Tibial nerve (tissue), 4 donors: Measurements from ENCODE around the gene B3GNT4. TPM values are rescaled to one million over a fixed set of nuclear protein-coding genes. Genes with fewer than 3 reads are reported as not detected.

Source experiments
- DNase-seq, 2 donors: peaks; one replicate each; pipeline ENCODE4 v3.0.0-alpha.2; 2019; ENCODE audit warnings: low spot score in 2 of 2
- H3K27ac ChIP-seq, 4 donors: fragments of 200-600 bp; sonication (generic) in 3 of 4; one replicate each; pipeline ENCODE4 v1.5.1; 2017 to 2019; ENCODE audit warnings: mild to moderate bottlenecking in 1 of 4
- H3K27me3 ChIP-seq, 2 donors: fragments of 200-600 bp; sonication (generic) in 1 of 2; one replicate each; pipeline versions ENCODE4 v1.5.1 to v1.6.0; 2017 to 2019
- H3K36me3 ChIP-seq, 3 donors: fragments of 200-600 bp; sonication (generic); one replicate each; pipeline ENCODE4 v1.5.1; 2018 to 2019
- H3K4me1 ChIP-seq, 4 donors: fragments of 200-600 bp; sonication (generic) in 3 of 4; one replicate each; pipeline ENCODE4 v1.5.1; 2017 to 2019
- H3K4me3 ChIP-seq, 4 donors: fragments of 200-600 bp; sonication (generic) in 3 of 4; one replicate each; pipeline ENCODE4 v1.5.1; 2017 to 2019; ENCODE audit warnings: mild to moderate bottlenecking in 1 of 4, moderate library complexity in 1 of 4
- H3K9me3 ChIP-seq, 4 donors: fragments of 200-600 bp; sonication (generic) in 3 of 4; one replicate each; pipeline ENCODE4 v1.5.1; 2017 to 2019
- EP300 ChIP-seq, 2 donors: sonication (generic); formaldehyde crosslinking; IDR thresholded peaks; one replicate each; pipeline ENCODE4 v1.6.1; 2017; ENCODE audit warnings: antibody characterized with exemption in 2 of 2, mild to moderate bottlenecking in 1 of 2
- POLR2A ChIP-seq, 2 donors: fragments of 450-650 bp; IDR thresholded peaks; one replicate each; pipeline ENCODE4 v1.6.1; 2017; ENCODE audit warnings: antibody characterized with exemption in 2 of 2, mild to moderate bottlenecking in 2 of 2, moderate library complexity in 2 of 2
- WGBS, 2 donors: methylation state at CpG; one replicate each; pipeline ENCODE4 v1.1.5; 2018; 5-methylcytosine and 5-hydroxymethylcytosine counted together
- total RNA-seq, 4 donors: library from RNA; depleted of rRNA; stranded (reverse); fragments of >200 nt; gene quantifications; one replicate each; pipeline ENCODE4 v1.1.0, GENCODE V29; 2016
- TF ChIP-seq, protein P1 (sequence below), 5 experiments: fragments of 200-600 bp in 3 of 5; fragments of 450-650 bp in 2 of 5; sonication (generic) in 3 of 5; IDR thresholded peaks; one replicate each; pipeline ENCODE4 v1.5.1; 2016 to 2019; ENCODE audit warnings: antibody characterized with exemption in 5 of 5, mild to moderate bottlenecking in 3 of 5, moderate library complexity in 2 of 5

The B3GNT4 gene
- total RNA-seq, 4 donors from 2014 or later, result 0.30 TPM; not detected in 3

DNA sequence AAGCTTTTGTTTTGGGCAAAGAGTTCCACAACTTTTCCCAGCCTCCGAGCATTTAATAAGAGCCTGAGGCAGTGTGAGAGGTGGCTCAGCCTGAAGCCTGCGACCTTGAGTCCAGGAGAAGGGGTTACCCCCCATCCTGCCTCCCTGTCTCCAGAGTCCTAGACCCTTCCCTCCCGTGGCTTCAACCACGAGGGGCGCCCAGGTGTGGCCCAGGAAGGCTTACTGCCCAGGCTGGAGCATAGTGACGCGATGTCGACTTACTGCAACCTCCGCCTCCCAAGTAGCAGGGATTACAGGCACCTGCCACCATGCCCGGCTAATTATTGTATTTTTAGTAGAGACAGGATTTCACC is 19.9 kb upstream of the B3GNT4 start:
- no peak overlapping the region for H3K27ac ChIP-seq
- no peaks in the 10 kb centered on the region for H3K36me3 ChIP-seq
- peaks cover 0 to 29% of the 10 kb centered on the region in 2 donors for H3K27me3 ChIP-seq
- peak overlapping the region in 2 of 4 donors; percentile 44 to 54 for H3K4me3 ChIP-seq
- peaks cover 0 to 11% (median 4%) of the 10 kb centered on the region in 4 donors for H3K4me1 ChIP-seq
- no peak for DNase-seq
- 69 to 76% methylated on average over 10 of the region's 10 CpGs for WGBS, 2 donors
- no peaks in the 10 kb centered on the region for H3K9me3 ChIP-seq
- TF ChIP-seq, protein P1, sequence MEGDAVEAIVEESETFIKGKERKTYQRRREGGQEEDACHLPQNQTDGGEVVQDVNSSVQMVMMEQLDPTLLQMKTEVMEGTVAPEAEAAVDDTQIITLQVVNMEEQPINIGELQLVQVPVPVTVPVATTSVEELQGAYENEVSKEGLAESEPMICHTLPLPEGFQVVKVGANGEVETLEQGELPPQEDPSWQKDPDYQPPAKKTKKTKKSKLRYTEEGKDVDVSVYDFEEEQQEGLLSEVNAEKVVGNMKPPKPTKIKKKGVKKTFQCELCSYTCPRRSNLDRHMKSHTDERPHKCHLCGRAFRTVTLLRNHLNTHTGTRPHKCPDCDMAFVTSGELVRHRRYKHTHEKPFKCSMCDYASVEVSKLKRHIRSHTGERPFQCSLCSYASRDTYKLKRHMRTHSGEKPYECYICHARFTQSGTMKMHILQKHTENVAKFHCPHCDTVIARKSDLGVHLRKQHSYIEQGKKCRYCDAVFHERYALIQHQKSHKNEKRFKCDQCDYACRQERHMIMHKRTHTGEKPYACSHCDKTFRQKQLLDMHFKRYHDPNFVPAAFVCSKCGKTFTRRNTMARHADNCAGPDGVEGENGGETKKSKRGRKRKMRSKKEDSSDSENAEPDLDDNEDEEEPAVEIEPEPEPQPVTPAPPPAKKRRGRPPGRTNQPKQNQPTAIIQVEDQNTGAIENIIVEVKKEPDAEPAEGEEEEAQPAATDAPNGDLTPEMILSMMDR (IDR thresholded peaks at IDR 0.05), result no peak
- no peak for TF ChIP-seq EP300 (IDR thresholded peaks at IDR 0.05)
- TF ChIP-seq POLR2A (IDR thresholded peaks at IDR 0.05), result no peak

DNA sequence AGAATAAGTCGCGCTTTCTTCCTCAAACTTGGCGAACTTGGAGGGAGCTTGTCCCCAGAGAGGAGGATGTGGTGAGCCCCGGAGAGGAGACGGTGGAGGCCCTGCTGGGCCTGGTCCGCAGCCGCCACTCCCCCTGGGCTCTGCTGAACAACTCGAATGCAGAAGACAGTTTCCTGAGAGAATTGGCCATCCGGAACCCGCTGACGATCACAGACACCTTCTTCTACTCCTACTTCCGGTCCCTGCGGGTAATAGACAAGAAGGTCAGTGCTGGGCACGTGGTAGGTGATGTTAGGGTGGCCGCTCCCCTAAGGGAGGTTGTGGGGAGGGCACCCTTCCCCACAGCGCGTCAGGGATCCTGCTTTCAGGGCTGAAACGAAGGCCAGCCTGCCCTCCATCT is 19.0 kb upstream of the B3GNT4 start:
- 81 to 84% methylated on average over 18 of the region's 18 CpGs for WGBS, 2 donors
- Histone ChIP-seq H3K36me3 (no peaks in the 10 kb centered on the region), H3K4me1 (peaks cover 0 to 11% (median 4%) of the 10 kb centered on the region in 4 donors), H3K9me3 (no peaks in the 10 kb centered on the region), H3K27me3 (peaks cover 0 to 36% of the 10 kb centered on the region in 2 donors), H3K4me3 (no peak overlapping the region), H3K27ac (no peak overlapping the region)
- no peak for TF ChIP-seq EP300 (IDR thresholded peaks at IDR 0.05)
- TF ChIP-seq, protein P1 (IDR thresholded peaks at IDR 0.05), result no peak
- TF ChIP-seq POLR2A (IDR thresholded peaks at IDR 0.05), result no peak
- no peak for DNase-seq

- H3K4me3 ChIP-seq, result no peak overlapping the region
- no peaks in the 10 kb centered on the region for H3K9me3 ChIP-seq
- peaks cover 0 to 11% (median 4%) of the 10 kb centered on the region in 4 donors for H3K4me1 ChIP-seq
- H3K27ac ChIP-seq, result no peak overlapping the region
- TF ChIP-seq POLR2A (IDR thresholded peaks at IDR 0.05) (no peak), EP300 (IDR thresholded peaks at IDR 0.05) (no peak)
- TF ChIP-seq, protein P1 (IDR thresholded peaks at IDR 0.05), result no peak
- no peak for DNase-seq
- 86 to 88% methylated on average over 7 of the region's 7 CpGs for WGBS, 2 donors
- H3K36me3 ChIP-seq, result no peaks in the 10 kb centered on the region
- peaks cover 0 to 38% of the 10 kb centered on the region in 2 donors for H3K27me3 ChIP-seq
Observed at GRCh38 chr12:122185079-122185478, 18.4 kb upstream of the B3GNT4 start.

DNA sequence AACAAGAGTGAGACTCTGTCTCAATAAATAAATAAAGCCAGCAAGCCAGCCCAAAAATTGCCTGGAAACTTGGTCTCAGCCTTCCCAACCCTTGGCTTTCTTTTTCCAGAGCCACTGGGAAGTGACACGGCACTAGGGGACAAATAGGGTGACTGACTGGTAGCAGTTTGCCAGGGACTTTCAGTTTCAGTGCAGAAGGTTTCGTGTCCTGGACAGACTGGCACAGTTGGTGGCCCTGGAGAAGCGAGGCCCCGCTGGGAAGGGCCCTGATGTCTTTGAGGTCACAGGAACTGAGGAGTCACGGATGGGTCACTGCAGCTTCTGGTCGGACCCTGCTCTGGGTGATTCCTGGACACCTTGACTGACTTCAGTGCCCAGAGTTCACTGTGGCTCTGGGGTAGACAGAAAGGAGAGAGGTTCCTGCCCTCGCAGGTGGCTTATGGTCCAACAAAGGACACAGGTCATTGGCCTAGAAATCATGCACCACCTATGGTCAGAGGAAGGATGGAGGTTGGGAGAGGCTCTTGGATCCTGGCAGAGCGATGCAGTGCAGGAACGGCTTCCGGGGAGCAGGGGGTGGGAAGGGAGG is 17.9 kb upstream of the B3GNT4 start:
- Histone ChIP-seq H3K4me1 (peaks cover 0 to 11% (median 4%) of the 10 kb centered on the region in 4 donors), H3K27me3 (peaks cover 0 to 42% of the 10 kb centered on the region in 2 donors), H3K36me3 (no peaks in the 10 kb centered on the region), H3K27ac (no peak overlapping the region), H3K9me3 (no peaks in the 10 kb centered on the region), H3K4me3 (no peak overlapping the region)
- TF ChIP-seq EP300 (IDR thresholded peaks at IDR 0.05) (no peak), POLR2A (IDR thresholded peaks at IDR 0.05) (no peak)
- TF ChIP-seq, protein P1 (IDR thresholded peaks at IDR 0.05), result no peak
- no peak for DNase-seq
- 88 to 94% methylated on average over 9 to 10 of the region's 10 CpGs for WGBS, 2 donors

DNA sequence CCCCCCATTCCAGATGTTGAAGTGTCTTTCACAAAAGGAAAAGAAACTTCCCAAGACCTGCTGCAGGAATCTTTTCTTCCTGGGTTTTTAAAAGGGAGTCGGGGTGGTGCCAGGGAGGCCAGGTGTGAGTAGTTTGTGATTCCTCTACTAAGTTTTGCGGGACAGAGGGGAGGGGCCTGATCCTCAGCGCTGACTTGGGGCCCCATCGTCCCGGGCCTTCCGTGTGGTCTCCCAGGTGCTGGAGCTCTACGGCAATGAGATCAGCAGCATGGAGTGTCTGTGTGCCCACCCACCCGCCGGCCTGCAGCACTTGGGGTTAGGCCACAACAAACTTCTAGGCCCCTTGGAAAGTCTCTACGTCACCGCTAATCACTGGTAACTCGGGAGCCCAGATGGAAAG is 16.0 kb upstream of the B3GNT4 start:
- Histone ChIP-seq H3K27me3 (peaks cover 0 to 35% of the 10 kb centered on the region in 2 donors), H3K4me3 (no peak overlapping the region), H3K9me3 (no peaks in the 10 kb centered on the region), H3K4me1 (peaks cover 0 to 11% (median 4%) of the 10 kb centered on the region in 4 donors), H3K36me3 (no peaks in the 10 kb centered on the region), H3K27ac (no peak overlapping the region)
- DNase-seq, result no peak
- WGBS, 2 donors, result 53 to 56% methylated on average over 12 of the region's 12 CpGs
- TF ChIP-seq, protein P1 (IDR thresholded peaks at IDR 0.05), result no peak
- no peak for TF ChIP-seq POLR2A (IDR thresholded peaks at IDR 0.05)
- TF ChIP-seq EP300 (IDR thresholded peaks at IDR 0.05), result no peak
